SK-N-MC (cell line): Measurements from ENCODE around the gene SNAI3.

ENCODE experiments used
- EZH2 ChIP-seq: fragments of 200-600 bp; sonication (generic); IDR thresholded peaks from one replicate; pipeline ENCODE4 v1.6.1; 2017; ENCODE audit warnings: antibody characterized with exemption
- POLR2AphosphoS5 ChIP-seq: IDR thresholded peaks from 2 replicates; pipeline ENCODE4 v1.6.1; 2012; ENCODE audit warnings: mild to moderate bottlenecking, low read depth, low read length, borderline replicate concordance

- no peak for TF ChIP-seq POLR2AphosphoS5
- TF ChIP-seq EZH2, result no peak
Measured at GRCh38 chr16:88642881-88643643, 43.2 kb downstream of the SNAI3 start.
